ENCODE data around the gene KBTBD13.

KBTBD13 gene

DNA sequence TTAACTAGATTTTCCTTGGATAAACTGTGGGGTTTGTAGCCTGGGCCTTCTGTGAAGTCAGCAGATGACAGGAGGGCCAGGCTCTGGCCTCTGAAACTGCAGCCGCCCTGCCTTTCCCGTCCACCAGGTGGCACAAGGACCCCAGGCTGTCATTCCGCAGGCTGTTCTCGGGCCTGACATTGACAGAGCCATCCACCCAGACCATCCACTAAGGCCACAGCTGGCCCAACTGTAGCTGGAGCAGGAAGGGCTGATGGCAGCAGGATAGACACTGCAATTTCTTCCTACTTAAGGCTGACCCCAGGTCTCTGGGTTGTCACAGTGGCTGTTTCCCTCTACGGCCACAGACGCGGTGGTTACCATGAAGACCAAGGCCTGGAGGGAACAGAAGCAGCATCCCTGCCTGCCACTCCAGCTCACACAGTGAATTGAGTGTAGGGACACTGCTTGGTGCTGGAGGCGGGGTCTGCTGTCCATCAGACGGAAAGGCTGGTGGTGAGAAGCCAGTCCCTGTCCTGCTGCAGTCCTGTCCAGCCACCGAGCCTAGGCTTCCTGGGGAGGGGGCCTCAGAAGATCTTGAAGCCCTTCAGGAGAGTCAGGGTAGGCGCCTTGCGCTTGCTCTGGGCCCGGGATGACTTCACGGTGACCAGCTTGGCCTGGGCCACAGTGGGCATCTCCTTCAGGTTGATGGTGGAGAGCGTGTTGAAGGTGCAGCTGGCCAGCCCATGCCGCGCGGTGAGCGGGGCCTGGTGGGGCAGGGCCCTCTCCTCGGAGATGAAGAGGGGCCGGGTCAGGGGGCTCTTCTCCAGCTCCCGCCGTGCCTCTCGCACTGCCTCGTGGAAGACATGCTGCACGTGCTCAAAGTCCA is 22.0 kb upstream of the KBTBD13 start:
- H3K9me3 ChIP-seq = no peaks in the 10 kb centered on the region
- no peaks in the 10 kb centered on the region for H3K36me3 ChIP-seq
- peaks cover 11% of the 10 kb centered on the region for H3K4me1 ChIP-seq
- TF ChIP-seq, protein P1, sequence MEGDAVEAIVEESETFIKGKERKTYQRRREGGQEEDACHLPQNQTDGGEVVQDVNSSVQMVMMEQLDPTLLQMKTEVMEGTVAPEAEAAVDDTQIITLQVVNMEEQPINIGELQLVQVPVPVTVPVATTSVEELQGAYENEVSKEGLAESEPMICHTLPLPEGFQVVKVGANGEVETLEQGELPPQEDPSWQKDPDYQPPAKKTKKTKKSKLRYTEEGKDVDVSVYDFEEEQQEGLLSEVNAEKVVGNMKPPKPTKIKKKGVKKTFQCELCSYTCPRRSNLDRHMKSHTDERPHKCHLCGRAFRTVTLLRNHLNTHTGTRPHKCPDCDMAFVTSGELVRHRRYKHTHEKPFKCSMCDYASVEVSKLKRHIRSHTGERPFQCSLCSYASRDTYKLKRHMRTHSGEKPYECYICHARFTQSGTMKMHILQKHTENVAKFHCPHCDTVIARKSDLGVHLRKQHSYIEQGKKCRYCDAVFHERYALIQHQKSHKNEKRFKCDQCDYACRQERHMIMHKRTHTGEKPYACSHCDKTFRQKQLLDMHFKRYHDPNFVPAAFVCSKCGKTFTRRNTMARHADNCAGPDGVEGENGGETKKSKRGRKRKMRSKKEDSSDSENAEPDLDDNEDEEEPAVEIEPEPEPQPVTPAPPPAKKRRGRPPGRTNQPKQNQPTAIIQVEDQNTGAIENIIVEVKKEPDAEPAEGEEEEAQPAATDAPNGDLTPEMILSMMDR (IDR thresholded peaks at IDR 0.05; ENCODE audit: low read depth, low read length) = peak; percentile 98
- peak; percentile 88 for DNase-seq
- no peak overlapping the region for H3K4me3 ChIP-seq (ENCODE audit: low read depth, low read length)
- no peaks in the 10 kb centered on the region for H3K27me3 ChIP-seq

DNA sequence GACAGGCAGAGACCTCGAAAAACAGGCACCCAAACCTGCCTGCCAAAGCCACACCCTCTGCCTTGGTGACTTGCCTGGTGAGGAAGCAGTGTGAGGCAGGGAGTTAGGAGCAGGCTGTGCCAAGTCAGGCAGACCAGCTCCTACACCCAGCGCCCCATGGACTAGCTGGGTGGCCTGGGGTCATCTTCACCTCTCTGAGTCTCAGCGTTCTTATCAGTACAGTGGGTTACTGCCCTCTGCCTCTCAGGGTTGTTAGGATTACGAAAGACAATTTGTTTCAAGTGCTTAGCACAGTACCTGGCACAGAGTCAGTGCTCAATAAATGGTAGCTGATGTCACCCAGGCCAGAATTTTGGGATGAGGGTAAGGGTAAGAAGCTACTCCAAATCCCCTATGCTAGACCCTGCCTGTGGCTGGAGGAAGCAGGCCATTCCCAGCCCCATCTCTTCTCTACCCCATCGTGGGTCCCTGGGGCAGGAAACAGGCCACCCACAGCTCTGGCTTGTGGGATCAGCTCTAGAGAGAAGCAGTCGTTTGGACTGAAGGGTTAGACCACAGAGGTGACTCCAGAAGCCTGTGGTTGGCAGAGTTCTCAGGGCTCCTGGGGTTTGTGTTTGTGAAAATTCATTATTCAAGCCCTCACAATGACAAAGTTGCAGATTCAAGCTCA is 21.2 kb upstream of the KBTBD13 start:
- no peak for DNase-seq
- H3K4me1 ChIP-seq = peaks cover 4% of the 10 kb centered on the region
- H3K4me3 ChIP-seq (ENCODE audit: low read depth, low read length) = no peak overlapping the region
- no peaks in the 10 kb centered on the region for H3K9me3 ChIP-seq
- no peaks in the 10 kb centered on the region for H3K27me3 ChIP-seq
- TF ChIP-seq, protein P1 (IDR thresholded peaks at IDR 0.05; ENCODE audit: low read depth, low read length) = no peak
- no peaks in the 10 kb centered on the region for H3K36me3 ChIP-seq

DNA sequence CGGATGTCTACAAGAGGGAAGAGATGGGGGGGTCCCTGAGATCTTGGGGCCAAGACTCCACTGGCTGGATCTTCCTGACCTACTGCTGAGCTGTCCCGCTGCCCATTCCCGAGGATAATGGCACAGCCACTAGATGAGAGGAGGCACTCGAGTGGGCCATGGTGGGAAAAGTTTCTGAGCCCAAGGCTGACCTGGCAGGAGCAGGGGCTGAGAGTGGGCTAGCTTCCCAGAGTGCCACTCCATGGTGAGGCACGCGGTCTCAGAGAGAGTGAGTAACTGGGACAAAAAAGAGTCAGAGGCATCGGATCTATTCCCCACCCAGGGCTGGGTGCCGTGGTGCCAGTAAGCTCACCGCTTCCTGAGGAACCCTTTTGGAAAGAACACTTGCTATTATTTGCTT is 20.4 kb upstream of the KBTBD13 start:
- Histone ChIP-seq H3K9me3 (no peaks in the 10 kb centered on the region), H3K36me3 (no peaks in the 10 kb centered on the region), H3K4me1 (peaks cover 4% of the 10 kb centered on the region), H3K4me3 (ENCODE audit: low read depth, low read length) (no peak overlapping the region), H3K27me3 (no peaks in the 10 kb centered on the region)
- no peak for DNase-seq
- TF ChIP-seq, protein P1 (IDR thresholded peaks at IDR 0.05; ENCODE audit: low read depth, low read length) = no peak

DNA sequence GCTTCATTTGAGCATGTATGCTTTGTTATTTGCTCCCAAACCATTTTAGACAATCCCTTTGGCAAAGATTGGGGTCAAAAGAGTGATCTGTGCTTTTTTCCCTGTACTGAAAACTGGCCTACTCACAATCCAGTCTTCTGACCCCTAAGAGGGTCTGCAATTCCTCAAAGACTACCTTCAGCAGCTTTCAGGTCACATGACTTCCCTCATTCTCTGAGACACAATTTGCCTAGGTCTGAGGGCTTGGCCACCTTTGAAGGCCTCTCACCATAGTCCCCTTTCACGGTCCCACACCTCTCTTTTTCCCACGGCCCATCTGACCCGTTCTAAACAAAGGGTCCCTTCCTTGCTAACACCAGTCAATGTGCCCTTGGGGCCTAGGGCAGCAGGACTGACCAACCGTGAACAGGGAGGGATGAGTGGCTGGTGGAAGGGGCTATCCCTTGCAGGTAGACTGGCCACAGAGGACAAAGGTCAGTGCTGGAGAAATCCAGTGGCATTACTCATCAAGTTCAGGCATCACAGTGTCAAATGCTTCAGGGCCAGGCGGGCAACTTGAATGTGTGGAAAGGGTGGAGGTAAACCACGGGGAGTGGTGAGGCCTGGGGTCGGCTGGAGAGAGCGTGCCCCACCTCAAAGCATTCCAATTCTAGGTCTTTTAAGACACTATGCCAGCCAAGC is 19.5 kb upstream of the KBTBD13 start:
- Histone ChIP-seq H3K27me3 (no peaks in the 10 kb centered on the region), H3K36me3 (no peaks in the 10 kb centered on the region), H3K4me1 (peaks cover 4% of the 10 kb centered on the region), H3K4me3 (ENCODE audit: low read depth, low read length) (no peak overlapping the region), H3K9me3 (no peaks in the 10 kb centered on the region)
- TF ChIP-seq, protein P1 (IDR thresholded peaks at IDR 0.05; ENCODE audit: low read depth, low read length) = no peak
- no peak for DNase-seq

DNA sequence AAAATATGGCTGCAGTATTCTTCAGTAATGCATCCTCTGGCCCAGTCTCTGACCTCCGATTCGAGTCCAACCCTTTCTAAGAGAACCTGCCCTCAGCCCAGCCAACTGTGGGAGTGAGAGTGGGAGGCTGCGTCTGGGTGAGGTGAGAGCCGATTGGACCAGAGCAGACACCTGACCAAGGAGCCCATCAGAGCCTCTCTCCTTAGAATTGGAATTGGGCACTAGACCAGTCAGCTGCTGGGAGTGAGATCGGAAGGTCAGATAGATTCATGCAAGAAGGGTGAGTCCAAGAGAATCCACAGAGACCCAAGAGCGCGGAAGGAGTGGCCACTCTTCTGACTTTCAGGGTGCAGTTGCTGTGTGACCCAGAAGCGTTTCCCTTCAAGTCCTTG is 19.0 kb upstream of the KBTBD13 start:
- no peaks in the 10 kb centered on the region for H3K9me3 ChIP-seq
- H3K4me3 ChIP-seq (ENCODE audit: low read depth, low read length) = no peak overlapping the region
- DNase-seq = no peak
- H3K36me3 ChIP-seq = no peaks in the 10 kb centered on the region
- H3K27me3 ChIP-seq = no peaks in the 10 kb centered on the region
- TF ChIP-seq, protein P1 (IDR thresholded peaks at IDR 0.05; ENCODE audit: low read depth, low read length) = no peak
- H3K4me1 ChIP-seq = peaks cover 4% of the 10 kb centered on the region
